ENCODE measurements around the gene WWOX.

Gene WWOX

GRCh38 chr16:78142788-78143187 is 43.3 kb downstream of the WWOX start:
- DNase-seq (ENCODE audit: low read depth in 2 of 2): no peak

- no peak for DNase-seq (ENCODE audit: low read depth in 2 of 2)
These were observed 47.4 kb downstream of the WWOX start for GRCh38 chr16:78146807-78147206.

GRCh38 chr16:78147911-78148401 is 48.5 kb downstream of the WWOX start:
- no peak for DNase-seq (ENCODE audit: low read depth in 2 of 2)

- DNase-seq (ENCODE audit: low read depth in 2 of 2): no peak
These were observed 50.8 kb downstream of the WWOX start for GRCh38 chr16:78150233-78150632.

DNA sequence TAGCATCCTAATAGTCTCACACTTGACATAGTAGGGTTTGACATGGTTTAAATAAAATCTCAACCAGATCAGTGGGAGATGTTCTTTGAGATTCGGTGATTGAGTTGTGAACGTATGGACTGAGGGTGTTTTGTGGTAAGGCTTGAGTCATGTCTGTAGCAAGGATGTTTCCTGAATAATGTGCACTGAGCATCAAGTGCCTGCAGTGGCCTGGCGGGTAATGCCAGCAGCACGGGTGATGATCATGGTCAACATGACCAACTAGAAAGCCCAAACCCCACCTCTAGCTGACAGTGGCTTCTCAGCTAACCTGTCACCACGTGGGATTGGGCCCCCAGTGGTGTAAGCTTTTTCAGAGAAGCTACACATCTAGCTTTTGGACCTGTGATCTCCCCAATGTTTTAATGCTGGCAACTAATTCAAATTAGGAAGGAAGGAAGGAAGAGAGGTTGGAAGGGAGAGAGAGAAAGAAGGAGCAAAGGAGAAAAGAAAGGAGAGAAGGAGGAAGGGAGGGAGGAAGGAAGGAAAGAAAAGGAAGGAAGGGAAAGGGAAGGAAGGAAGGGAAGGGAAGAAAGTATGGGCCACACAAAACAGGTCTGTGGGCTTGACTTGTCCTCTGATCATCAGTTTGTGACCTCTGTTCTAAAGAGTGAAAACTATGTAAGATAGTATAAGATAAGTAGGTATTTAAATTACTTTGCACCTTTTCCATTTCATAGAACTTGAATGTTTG is 55.4 kb downstream of the WWOX start:
- DNase-seq (ENCODE audit: low read depth in 2 of 2): no peak

- no peak for DNase-seq (ENCODE audit: low read depth in 2 of 2)
These were observed 56.4 kb downstream of the WWOX start for GRCh38 chr16:78155791-78156345.

- no peak for DNase-seq (ENCODE audit: low read depth in 2 of 2)
These were observed 61.7 kb downstream of the WWOX start for GRCh38 chr16:78161023-78161729.

DNA sequence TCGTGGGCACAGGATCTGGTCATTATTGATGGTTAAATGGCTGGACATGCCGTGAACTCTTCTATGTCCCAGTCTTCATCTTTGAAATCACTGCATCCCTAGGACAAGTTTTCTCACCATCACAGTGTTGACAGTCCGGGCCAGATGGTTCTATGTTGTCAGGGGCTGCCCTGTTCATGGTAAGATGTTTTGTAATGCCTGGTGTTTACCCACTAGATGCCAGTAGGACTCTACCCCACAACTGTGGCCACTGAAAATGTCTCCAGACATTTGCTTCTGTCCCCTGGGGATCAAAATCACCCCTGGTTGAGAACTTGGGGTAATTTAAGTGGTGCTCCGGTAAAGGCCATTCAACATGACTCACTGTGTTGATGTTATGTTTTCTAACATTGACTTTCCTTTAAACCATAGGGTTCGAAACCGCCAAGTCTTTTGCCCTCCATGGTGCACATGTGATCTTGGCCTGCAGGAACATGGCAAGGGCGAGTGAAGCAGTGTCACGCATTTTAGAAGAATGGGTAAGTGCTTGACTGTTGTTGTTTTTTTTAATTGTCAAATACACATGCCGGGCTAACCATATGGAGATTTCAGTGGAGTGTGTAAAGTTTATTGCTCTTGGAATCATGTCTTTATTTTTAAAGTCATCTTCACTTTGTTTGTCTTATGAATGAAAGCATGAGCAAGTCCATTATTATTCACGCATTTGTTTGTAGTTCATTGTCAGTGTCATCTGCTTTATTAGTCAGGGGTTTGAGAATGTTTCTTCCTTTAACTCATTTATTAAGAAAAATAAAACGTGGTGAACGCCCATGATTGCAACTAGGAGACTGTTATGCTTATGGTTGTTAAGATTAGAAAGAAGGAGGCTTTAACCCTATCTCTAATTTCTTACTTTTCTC is 64.6 kb downstream of the WWOX start:
- DNase-seq (ENCODE audit: low read depth in 2 of 2): no peak

DNA sequence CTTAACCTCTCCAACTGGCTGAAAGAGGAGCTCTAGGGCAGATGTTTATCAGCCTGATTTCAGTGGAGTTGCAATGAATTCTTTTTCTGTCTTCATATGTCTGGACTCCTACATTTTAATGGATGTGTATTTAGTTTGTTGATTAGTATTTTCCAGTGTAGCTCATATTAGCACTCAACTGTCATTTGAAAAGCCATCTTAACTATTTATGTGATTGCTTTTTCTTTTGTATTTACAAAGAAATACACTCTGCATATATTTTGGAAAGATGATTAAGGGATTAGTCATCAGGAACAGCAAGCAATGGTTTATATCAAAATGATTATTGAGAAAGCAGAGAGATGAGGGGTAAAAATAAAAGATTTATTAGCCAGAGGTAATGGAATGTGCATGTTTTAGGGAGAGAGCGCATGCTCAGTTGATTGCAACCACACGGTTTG is 71.1 kb downstream of the WWOX start:
- DNase-seq (ENCODE audit: low read depth in 2 of 2): no peak

DNA sequence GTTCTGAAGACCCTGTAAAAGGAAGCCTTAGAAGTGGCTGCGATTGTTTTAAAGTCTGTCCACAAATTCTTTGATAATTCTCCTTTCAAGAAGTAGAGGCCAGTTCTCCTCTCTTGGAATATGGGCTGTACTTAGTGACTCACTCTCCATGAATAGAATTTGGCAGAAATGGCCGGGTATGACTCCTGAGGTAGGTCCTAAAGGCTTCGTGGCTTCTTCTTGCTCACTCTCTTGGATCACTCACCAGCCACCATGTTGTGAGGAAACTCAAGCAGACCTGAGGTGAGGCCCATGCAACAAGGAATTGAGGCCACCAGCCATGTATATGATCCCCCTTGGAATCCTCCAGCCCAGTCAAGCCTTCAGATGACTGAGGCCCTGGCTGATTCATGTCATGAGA is 75.8 kb downstream of the WWOX start:
- DNase-seq (ENCODE audit: low read depth in 2 of 2): no peak

- DNase-seq (ENCODE audit: low read depth in 2 of 2): no peak
These were observed 77.0 kb downstream of the WWOX start for GRCh38 chr16:78176435-78176834.

- no peak for DNase-seq (ENCODE audit: low read depth in 2 of 2)
These were observed 77.8 kb downstream of the WWOX start for GRCh38 chr16:78177218-78177617.

DNA sequence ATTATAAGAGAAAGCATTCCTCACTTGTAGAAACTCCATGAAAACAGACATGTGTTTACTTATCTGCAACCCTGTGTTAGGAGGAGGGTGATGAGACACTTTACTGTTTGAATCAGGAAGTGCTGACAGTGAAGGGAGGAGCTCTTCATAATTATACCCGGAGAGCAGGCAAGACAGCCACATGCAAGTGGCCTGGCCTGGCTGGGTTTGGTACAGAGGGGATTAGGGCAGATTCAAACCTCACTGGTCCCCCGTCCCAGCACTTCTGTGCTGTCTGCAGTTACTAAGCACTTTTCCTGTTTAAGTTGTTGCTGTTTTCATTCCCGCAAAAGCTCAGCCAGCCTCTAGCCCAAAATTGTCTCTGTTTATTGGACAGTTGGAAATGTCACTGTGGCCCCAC is 78.5 kb downstream of the WWOX start:
- no peak for DNase-seq (ENCODE audit: low read depth in 2 of 2)

DNA sequence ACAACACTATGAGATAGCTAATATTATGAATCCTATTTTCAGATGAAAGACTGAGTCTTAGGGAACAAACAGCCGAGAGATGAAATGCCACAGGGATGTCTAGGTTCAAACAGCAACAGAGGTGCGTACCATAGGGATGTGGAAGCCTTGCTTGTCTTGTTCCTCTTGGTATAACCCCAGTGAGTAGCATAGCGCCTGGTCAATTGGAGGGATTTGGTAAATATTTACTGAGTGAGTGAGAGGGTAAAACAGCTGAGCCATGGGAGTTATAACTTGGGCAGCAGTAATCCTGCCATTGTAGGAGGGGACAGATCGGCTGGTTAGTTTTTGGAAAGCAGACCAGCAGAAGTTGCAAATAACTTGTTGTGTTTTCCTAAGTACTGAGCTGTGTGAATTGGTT is 80.2 kb downstream of the WWOX start:
- DNase-seq (ENCODE audit: low read depth in 2 of 2): no peak

DNA sequence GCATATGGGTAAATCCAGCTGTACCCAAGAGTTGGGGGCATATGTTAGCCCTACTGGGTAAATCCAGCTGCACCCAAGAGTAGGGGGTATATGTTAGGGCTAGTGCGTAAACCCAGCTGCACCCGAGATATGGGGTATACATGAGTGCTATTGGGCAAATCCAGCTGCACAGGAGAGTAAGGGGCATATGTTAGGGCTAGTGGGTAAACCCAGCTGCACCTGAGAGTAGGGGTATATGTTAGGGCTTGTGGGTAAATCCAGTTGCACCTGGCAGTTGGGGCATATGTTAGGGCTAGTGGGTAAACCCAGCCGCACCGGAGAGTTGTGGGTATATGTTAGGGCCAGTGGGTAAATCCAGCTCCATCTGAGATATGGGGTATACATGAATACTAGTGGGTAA is 80.9 kb downstream of the WWOX start:
- DNase-seq (ENCODE audit: low read depth in 2 of 2): no peak

GRCh38 chr16:78183437-78184237 is 84.2 kb downstream of the WWOX start:
- no peak for DNase-seq (ENCODE audit: low read depth in 2 of 2)

DNA sequence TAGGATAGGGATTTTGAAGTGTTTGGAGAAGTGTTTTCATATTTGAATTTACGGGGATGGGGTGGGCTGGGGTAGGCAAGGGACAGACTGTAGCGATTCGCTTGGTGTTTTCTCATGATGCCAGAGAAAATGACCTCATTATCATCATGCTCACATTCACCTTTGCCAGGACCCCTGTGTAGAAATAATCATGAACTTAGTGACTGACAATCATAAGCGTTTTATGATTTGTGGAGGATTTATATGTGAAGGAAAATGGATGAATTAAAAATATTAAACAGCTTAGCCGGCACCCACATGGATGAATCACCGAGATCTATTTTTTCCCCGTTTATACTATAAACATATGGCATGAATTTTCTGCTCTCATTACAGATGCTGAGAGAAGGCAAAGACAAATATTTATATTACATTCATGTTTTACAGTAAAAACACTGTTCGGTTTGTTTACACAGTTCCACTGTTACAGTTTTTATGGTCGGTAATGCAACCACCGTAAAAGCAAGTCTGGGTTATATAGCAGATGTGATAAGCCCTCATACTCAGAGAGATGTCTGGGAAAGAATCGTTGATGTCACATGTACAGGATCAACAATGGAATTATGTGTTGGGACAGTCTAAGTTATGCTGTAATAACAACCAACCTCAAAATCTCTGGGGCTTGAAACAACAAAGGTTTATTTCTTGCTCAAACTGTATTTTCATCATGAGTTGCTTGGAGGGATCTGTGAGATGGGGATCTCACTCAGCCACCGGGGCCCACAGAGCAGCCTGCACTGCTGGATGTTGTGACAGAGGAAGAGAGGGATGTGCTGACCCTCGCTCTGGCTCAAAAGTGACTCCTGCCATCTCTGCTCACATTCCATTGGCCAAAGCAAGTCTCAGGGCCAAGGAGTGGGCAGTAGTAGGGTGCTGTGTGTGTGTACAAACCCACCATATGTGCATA is 85.1 kb downstream of the WWOX start:
- no peak for DNase-seq (ENCODE audit: low read depth in 2 of 2)

GRCh38 chr16:78189121-78189520 is 89.7 kb downstream of the WWOX start:
- DNase-seq (ENCODE audit: low read depth in 2 of 2): no peak

DNA sequence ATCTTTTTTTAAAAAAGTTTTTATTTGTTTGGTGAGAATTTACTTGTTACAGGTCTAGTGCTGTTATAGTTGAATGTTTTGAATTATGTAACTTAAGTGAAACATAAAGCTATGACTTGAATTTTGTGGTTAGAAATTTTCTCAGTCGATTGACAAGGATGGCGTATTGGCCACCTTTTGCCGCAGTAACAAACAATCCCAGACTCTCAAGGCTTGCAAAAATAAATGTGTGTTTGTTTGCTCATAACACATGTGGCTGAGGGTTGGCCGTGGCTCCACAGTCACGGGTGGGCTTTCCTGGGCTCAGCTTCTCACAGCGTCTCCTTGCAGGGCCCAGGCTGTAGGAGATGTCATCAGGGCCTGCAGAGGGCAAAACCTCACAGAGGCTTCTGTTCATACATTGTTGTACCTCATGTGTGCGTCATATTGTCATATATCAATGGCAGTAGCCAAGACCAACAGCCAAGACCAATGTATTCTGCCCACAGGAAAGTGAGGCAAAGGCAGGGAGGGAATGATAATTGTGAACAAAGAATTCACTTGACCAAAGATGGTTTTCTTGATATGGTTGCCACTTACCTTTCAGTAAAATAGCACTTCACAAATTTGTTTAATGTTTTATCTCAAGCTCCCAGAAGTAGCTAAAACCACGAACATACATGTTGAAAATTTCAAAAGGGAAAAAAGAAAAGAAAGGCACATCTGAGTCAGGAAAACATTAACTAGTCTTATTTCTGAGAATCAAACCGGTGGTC is 93.5 kb downstream of the WWOX start:
- no peak for DNase-seq (ENCODE audit: low read depth in 2 of 2)
